Fibroblast of pulmonary artery (primary cell): Measurements from ENCODE around the gene CCDC194.
A peak's percentile ranks its signal among the peaks of the same experiment; 100 is the strongest.
"Not testable (repeated sequence)": the region's sequence is repeated elsewhere in the genome, so short reads cannot be mapped to it uniquely, and the experiment has no call there.

Source experiments
- DNase-seq: peaks from one replicate; pipeline ENCODE4 v3.0.0-alpha.2; 2010; ENCODE audit warnings: low read depth
- H3K4me3 ChIP-seq: replicated peaks from 2 replicates; pipeline ENCODE4 v1.5.1; 2011; ENCODE audit warnings: low read depth, mild to moderate bottlenecking, control low read depth, low read length, moderate library complexity
- TF ChIP-seq, protein P1 (sequence below): IDR thresholded peaks from 2 replicates; pipeline ENCODE4 v1.5.1; 2011; ENCODE audit warnings: mild to moderate bottlenecking, control low read depth, low read length, inconsistent platforms; ENCODE audit errors: missing control alignments

The CCDC194 gene

DNA sequence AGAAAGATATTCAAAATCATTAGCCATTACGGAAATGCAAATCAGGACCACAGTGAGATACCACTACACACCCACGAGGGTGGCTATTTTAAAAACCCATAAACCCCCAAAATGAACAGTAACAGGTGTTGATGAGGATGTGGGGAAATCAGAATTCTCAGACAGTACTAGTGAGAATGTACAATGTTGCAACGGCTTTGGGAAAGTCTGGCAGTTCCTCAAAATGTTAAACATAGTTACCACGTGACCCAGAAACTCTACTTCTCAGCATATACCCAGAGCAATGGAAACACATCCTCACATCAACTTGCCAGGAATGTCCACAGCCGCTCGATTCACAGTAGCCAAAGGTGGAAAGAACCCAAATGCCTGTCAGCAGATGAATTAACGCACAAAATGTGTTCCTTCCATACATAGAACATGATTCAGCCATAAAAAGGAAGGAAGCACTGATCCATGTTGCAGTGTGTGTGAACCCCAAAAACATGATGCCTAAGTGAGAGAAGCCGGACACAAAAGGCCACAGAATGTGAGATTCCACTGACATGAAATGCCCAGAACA lies 23.9 kb downstream of the CCDC194 start:
- no peak overlapping the region for H3K4me3 ChIP-seq
- TF ChIP-seq, protein P1, sequence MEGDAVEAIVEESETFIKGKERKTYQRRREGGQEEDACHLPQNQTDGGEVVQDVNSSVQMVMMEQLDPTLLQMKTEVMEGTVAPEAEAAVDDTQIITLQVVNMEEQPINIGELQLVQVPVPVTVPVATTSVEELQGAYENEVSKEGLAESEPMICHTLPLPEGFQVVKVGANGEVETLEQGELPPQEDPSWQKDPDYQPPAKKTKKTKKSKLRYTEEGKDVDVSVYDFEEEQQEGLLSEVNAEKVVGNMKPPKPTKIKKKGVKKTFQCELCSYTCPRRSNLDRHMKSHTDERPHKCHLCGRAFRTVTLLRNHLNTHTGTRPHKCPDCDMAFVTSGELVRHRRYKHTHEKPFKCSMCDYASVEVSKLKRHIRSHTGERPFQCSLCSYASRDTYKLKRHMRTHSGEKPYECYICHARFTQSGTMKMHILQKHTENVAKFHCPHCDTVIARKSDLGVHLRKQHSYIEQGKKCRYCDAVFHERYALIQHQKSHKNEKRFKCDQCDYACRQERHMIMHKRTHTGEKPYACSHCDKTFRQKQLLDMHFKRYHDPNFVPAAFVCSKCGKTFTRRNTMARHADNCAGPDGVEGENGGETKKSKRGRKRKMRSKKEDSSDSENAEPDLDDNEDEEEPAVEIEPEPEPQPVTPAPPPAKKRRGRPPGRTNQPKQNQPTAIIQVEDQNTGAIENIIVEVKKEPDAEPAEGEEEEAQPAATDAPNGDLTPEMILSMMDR = no peak
- DNase-seq = peak; percentile 84

DNA sequence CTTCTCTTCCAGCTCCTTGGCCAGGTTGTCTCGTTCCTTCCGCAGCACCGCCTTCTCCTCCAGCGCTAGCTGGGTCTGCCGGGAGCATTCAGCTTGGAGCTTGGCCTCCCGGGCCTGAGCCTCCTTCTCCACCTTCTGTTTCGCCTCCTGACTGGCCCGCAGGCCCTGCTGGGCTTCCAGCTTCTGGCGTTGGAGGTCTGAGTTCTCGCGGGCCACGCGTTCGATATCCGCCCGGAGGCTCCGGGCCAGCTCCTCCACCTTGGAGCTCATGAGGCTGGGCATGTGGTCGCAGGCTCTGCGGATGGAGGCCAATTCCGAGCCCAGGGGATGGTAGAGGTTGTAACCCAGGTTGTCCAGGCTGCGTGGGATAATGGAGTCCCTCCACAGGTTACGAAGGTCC lies 28.6 kb downstream of the CCDC194 start:
- TF ChIP-seq, protein P1 = no peak
- no peak overlapping the region for H3K4me3 ChIP-seq
- DNase-seq = no peak

DNA sequence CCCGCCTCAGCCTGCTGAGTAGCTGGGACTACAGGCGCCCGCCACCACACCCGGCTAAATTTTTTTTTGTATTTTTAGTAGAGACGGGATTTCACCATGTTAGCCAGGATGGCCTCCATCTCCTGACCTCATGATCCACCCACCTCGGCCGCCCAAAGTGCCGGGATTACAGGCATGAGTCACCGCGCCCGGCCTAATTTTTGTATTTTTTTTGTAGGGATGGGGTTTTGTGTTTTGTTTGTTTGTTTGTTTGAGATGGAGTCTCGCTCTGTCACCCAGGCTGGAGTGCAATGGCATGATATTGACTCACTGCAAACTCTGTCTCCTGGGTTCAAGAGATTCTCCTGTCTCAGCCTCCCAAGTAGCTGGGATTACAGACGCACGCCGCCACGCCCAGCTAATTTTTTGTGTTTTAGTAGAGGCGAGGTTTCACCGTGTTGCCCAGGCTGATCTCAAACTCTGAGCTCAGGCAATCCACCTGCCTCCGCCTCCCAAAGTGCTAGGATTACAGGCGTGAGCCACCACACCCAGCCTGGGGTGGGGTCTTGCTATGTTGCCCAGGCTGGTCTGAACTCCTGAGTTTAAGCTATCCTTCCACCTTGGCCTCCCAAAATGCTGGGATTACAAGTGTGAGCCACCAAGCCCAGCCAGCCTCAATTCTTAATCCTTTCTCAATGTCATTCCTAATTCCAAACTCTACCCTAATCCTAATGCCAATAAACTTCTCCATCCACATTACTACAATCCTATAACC lies 30.0 kb downstream of the CCDC194 start:
- not testable (repeated sequence) for H3K4me3 ChIP-seq, DNase-seq

DNA sequence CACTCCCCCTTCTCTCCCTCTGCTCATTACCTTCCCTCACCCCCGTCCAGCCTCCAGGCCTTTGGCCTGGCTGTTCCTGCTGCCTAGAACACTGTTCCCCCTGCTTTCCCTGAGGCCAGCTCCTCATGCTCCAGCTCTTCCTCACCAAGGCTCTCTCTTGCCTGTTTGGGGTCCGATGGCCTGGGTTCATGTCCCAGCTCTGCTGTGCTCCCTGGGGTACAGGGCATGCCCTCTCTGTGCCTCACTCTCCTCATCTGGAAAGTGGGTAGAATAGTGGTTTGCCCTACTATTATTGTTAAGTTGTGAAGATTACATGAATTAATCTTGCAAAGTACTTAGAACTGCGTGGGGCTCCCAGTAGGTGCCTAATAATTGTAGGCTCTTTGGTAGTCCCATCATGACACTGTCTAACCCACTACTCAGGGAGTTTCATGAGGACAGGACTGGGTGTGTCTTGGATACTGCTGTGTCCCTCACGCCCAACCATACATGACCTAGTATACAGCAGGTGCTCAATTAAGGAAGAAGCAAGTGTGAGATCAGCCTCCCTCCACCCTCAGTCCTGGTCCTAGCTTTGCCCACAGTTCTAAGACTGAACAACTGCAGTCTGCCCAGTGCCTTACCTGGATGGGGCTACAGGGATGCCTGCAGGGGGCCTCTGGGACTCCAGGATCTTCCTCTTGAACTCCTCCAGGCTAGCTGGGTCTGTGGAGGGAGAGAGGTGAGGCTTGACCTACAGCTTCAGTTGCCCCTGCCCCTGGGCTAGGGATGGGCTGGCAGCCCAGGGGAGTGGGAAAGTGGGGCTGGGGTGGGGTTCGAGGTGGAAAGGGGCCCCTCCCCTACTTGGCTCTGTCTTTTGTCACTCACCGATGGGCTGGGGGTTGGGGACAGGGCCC lies 33.8 kb downstream of the CCDC194 start:
- TF ChIP-seq, protein P1 = no peak
- H3K4me3 ChIP-seq = no peak overlapping the region
- DNase-seq = no peak

DNA sequence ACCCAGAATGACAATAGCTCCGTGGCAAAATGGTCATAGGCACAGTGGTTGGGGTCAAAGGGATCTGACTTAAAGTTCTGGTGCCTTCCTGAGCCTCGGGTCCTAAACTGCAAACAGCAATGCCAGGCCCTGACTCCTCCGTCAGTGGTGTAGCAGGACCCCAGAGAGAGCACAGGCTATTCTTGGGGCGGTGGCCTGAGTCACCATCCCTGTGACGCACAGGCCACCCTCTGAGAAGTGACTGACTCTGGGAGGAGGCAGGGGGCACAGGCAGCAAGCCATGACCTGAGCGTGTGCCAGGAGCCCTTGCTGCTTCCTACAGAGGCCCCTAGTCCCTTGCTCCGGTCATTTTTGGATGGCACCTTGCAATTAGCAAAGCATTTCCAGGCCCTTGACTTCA lies 35.6 kb downstream of the CCDC194 start:
- TF ChIP-seq, protein P1 = no peak
- DNase-seq = no peak

DNA sequence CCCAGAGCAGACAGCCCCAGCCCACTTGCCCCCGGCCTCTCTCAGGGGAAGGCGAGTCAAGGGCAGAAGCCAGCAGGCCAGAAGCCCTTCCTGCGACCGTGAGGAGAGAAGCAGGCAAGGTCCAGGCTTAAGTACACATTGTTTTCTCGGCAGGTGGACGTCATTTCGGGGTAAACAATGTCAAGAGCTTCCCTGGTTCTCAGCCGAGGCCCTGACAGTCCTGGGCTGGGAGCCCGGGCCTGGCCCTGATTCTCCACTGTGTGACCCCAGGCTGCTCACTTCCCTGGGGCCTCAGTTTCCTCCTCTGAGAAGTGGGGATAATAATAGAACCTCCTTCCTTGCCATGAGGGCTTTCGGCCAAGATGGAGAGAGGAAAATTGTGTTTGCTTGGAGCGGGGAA lies 36.3 kb downstream of the CCDC194 start:
- TF ChIP-seq, protein P1 = no peak
- DNase-seq = no peak
- H3K4me3 ChIP-seq = no peak overlapping the region

More for the DNA sequence above, 35.6 kb downstream of the CCDC194 start:
- H3K4me3 ChIP-seq = no peak overlapping the region

DNA sequence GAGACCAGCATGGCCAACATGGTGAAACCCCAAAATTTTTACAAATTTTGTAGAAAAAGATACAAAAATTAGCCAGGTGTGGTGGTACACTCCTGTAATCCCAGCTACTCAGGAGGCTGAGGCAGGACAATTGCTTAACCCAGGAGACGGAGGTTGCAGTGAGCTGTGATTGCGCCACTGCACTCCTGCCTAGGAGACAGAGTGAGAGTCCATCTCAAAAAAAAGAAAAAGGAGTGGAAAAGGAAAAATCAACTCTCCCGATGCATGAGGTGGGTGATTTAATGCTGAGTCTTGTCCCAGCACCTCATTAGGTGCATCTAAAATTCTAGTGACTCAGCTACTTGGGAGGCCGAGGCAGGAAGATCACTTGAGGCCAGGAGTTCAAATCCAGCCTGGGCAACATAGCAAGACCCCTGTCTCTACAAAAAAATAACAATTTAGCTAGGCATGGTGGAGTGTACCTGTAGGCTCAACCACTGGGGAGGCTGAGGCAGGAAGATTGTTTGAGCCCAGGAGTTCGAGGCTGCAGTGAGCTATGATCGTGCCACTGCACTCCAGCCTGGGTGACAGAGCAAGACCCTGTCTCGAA lies 36.8 kb downstream of the CCDC194 start:
- H3K4me3 ChIP-seq = no peak overlapping the region
- DNase-seq = no peak
- TF ChIP-seq, protein P1 = no peak
